Smooth muscle cell (in vitro differentiated cells): Measurements from ENCODE around the gene ERICH6B. TPM values are rescaled to one million over a fixed set of nuclear protein-coding genes. Genes with fewer than 3 reads are reported as not detected.

Experiments
- DNase-seq: peaks from one replicate; lab custom pipeline; 2025; ENCODE audit not compliant: unreplicated experiment; lab: John Stamatoyannopoulos, UW
- H2AFZ ChIP-seq: fragments of 200-600 bp; sonication (generic); 2 replicates; pipeline ENCODE4 v1.6.0; 2016; ENCODE audit warnings: antibody characterized with exemption, low read depth, mild to moderate bottlenecking
- H3F3A ChIP-seq: fragments of 200-600 bp; sonication (generic); 2 replicates; pipeline ENCODE4 v1.6.0; 2017; ENCODE audit warnings: antibody characterized with exemption, low read depth
- H3K27ac ChIP-seq: fragments of 200-600 bp; sonication (generic); 2 replicates; pipeline ENCODE4 v1.5.1; 2016; ENCODE audit warnings: low read depth, mild to moderate bottlenecking
- H3K27me3 ChIP-seq: fragments of 200-600 bp; sonication (generic); 2 replicates; pipeline ENCODE4 v1.6.1; 2016; ENCODE audit warnings: low read depth, mild to moderate bottlenecking
- H3K36me3 ChIP-seq: fragments of 200-600 bp; sonication (generic); 2 replicates; pipeline ENCODE4 v1.5.1; 2016; ENCODE audit warnings: low read depth
- H3K4me1 ChIP-seq: fragments of 200-600 bp; sonication (generic); 2 replicates; pipeline ENCODE4 v1.5.1; 2016; ENCODE audit warnings: low read depth
- H3K4me2 ChIP-seq: fragments of 200-600 bp; sonication (generic); 2 replicates; pipeline ENCODE4 v1.6.0; 2016; ENCODE audit warnings: mild to moderate bottlenecking
- H3K4me3 ChIP-seq: fragments of 200-600 bp; sonication (generic); 2 replicates; pipeline ENCODE4 v1.5.1; 2016; ENCODE audit warnings: mild to moderate bottlenecking
- H3K79me2 ChIP-seq: fragments of 200-600 bp; sonication (generic); 2 replicates; pipeline ENCODE4 v1.6.0; 2016; ENCODE audit warnings: low read depth, mild to moderate bottlenecking
- H3K9ac ChIP-seq: fragments of 200-600 bp; sonication (generic); 2 replicates; pipeline ENCODE4 v1.6.0; 2016; ENCODE audit warnings: low read depth
- H3K9me3 ChIP-seq: fragments of 200-600 bp; sonication (generic); replicated peaks from 2 replicates; pipeline ENCODE4 v1.5.1; 2016; ENCODE audit warnings: low read depth
- H4K20me1 ChIP-seq: fragments of 200-600 bp; sonication (generic); 2 replicates; pipeline ENCODE4 v1.6.0; 2016; ENCODE audit warnings: low read depth
- WGBS: methylation state at CpG from one replicate; pipeline ENCODE4 v1.1.7; 2016; ENCODE audit warnings: low lambda C conversion rate; 5-methylcytosine and 5-hydroxymethylcytosine counted together
- polyA plus RNA-seq: library from polyadenylated mRNA; unstranded; fragments of >200 nt; fragmentation: Nextera tagmentation; extraction: Ambion mirVana; gene quantifications from 2 replicates; pipeline ENCODE4 v1.2.1, GENCODE V29; 2016
- total RNA-seq: library from RNA; depleted of rRNA; stranded (reverse); fragments of >200 nt; gene quantifications from 2 replicates; pipeline ENCODE4 v1.2.3, GENCODE V29; 2014
- TF ChIP-seq, protein P1 (sequence below): fragments of 200-600 bp; sonication (generic); IDR thresholded peaks from 2 replicates; pipeline ENCODE4 v1.5.1; 2017; ENCODE audit warnings: borderline replicate concordance, mild to moderate bottlenecking, antibody characterized with exemption; ENCODE audit not compliant: insufficient read depth, poor library complexity, severe bottlenecking

ERICH6B gene
- total and polyA plus RNA-seq, 2 experiments from 2014 or later = 0.33 TPM; not detected in 1

DNA sequence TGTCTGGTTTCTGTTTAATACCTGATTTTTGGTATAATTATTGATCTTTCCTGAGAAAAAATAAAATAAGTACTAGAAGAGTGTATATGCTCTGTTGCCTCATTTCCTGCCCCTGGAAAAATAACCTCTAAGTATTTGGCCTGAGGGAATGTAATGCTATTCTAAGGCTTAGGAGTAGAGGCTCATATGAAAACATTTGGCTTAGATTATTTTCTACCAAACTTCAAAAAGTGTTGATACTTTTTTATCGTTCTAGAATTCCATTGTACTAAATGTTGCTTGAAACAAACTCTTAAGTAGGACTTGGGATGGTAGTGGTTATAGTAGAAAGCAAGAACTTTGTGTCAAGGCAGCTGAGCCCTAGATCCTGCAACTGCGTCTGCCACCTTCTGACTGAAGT lies 93.0 kb downstream of the ERICH6B start:
- Histone ChIP-seq H3K27ac (no peak overlapping the region), H3K4me2 (no peak overlapping the region), H3K9ac (no peak overlapping the region), H2AFZ (no peak overlapping the region), H3K27me3 (no peaks in the 10 kb centered on the region), H3F3A (no peaks in the 10 kb centered on the region), H3K79me2 (no peaks in the 10 kb centered on the region), H4K20me1 (peaks cover 66% of the 10 kb centered on the region), H3K4me1 (peaks cover 5% of the 10 kb centered on the region), H3K9me3 (no peaks in the 10 kb centered on the region), H3K4me3 (no peak overlapping the region), H3K36me3 (peaks cover 20% of the 10 kb centered on the region)
- TF ChIP-seq, protein P1, sequence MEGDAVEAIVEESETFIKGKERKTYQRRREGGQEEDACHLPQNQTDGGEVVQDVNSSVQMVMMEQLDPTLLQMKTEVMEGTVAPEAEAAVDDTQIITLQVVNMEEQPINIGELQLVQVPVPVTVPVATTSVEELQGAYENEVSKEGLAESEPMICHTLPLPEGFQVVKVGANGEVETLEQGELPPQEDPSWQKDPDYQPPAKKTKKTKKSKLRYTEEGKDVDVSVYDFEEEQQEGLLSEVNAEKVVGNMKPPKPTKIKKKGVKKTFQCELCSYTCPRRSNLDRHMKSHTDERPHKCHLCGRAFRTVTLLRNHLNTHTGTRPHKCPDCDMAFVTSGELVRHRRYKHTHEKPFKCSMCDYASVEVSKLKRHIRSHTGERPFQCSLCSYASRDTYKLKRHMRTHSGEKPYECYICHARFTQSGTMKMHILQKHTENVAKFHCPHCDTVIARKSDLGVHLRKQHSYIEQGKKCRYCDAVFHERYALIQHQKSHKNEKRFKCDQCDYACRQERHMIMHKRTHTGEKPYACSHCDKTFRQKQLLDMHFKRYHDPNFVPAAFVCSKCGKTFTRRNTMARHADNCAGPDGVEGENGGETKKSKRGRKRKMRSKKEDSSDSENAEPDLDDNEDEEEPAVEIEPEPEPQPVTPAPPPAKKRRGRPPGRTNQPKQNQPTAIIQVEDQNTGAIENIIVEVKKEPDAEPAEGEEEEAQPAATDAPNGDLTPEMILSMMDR = no peak
- no peak for DNase-seq
- 94% methylated on average over 2 of the region's 2 CpGs for WGBS

DNA sequence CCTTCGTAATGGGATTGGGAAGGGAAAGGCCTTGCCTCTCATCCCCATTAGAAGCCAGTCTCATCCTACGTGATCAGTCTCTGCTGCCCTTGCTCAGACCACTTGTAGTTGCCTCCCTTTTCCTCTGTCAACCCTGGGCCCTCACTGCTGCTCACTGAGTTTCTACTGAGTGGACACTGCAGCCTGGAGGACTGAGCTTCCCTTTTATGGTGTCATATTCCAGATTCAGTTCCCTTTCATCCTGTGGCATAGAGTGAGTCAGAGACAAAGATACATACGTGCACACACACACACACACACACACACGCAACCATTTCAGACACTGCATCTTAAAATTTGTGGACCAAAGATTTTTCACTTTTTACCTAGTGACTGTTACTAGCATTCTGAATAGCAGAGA lies 94.2 kb downstream of the ERICH6B start:
- no peak overlapping the region for H3K4me2 ChIP-seq
- peaks cover 58% of the 10 kb centered on the region for H4K20me1 ChIP-seq
- no peak overlapping the region for H3K9ac ChIP-seq
- H3K27me3 ChIP-seq = no peaks in the 10 kb centered on the region
- H3K79me2 ChIP-seq = no peaks in the 10 kb centered on the region
- TF ChIP-seq, protein P1 = no peak
- H2AFZ ChIP-seq = no peak overlapping the region
- peak overlapping the region; percentile 7 for H3K27ac ChIP-seq
- 73% methylated on average over 4 of the region's 4 CpGs for WGBS
- H3F3A ChIP-seq = no peaks in the 10 kb centered on the region
- peaks cover 22% of the 10 kb centered on the region for H3K36me3 ChIP-seq
- H3K9me3 ChIP-seq = no peaks in the 10 kb centered on the region
- no peaks in the 10 kb centered on the region for H3K4me1 ChIP-seq
- H3K4me3 ChIP-seq = no peak overlapping the region
- no peak for DNase-seq

DNA sequence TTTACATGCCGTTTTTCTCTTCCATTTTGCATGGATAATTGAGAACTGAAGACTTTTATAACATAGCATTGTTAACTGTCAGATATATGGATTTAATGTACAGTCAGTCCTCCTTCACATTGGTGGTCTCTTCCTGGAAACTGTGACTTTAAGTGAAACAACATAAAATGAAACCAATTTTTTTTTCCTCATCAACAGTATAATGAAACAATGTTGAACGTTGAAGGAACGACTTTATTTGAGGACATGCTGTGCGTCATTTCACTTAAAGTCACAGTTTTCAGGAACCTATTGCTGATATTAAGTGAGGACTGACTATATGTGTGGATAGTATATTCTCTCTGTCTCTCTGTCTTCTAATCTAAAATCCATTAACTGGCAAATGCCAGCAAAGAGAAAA lies 96.0 kb downstream of the ERICH6B start:
- Histone ChIP-seq H3K4me2 (no peak overlapping the region), H3K4me3 (no peak overlapping the region), H3F3A (no peaks in the 10 kb centered on the region), H3K4me1 (no peaks in the 10 kb centered on the region), H4K20me1 (peaks cover 58% of the 10 kb centered on the region), H3K9me3 (no peaks in the 10 kb centered on the region), H3K27me3 (no peaks in the 10 kb centered on the region), H3K27ac (no peak overlapping the region), H3K79me2 (no peaks in the 10 kb centered on the region), H3K9ac (no peak overlapping the region), H3K36me3 (peaks cover 28% of the 10 kb centered on the region), H2AFZ (no peak overlapping the region)
- no peak for DNase-seq
- 84% methylated on average over 4 of the region's 4 CpGs for WGBS
- TF ChIP-seq, protein P1 = no peak

DNA sequence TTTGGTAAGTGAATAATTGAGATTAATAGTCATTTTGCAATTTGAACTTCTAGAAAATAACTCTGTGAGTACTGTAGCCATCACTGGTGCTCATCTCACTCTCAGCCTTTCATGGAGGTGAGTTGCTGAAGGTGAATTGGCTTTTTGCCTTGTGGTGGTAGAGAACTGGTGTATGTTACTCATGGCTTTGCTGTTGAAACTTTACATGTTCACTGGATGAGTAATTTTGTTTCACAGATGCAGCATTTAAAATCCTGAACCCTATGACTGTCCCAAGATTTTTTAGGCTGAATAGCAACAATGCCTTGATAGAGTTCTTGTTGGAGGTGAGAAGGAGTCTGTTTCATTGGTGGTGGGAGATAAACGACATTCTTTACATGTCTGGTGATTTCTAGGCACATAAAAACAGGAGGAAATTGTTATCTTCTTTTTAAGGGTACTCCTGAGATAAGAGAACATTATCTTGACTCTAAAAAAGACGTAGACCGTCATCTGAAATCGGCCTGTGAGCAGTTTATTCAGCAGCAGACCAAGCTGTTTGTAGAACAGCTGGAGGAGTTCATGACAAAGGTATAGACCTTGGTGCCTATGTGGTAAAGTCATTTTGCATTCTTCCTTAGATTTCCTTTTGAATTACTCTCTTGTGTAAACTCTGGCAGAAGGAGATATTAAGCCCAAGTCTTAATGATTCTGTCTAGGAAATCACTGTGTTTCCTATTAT lies 96.9 kb downstream of the ERICH6B start:
- peaks cover 52% of the 10 kb centered on the region for H4K20me1 ChIP-seq
- no peak overlapping the region for H3K4me2 ChIP-seq
- H3K9me3 ChIP-seq = no peaks in the 10 kb centered on the region
- no peak overlapping the region for H3K9ac ChIP-seq
- peak overlapping the region; percentile 17 for H3K27ac ChIP-seq
- H3K79me2 ChIP-seq = no peaks in the 10 kb centered on the region
- H3K4me1 ChIP-seq = no peaks in the 10 kb centered on the region
- no peaks in the 10 kb centered on the region for H3F3A ChIP-seq
- H3K4me3 ChIP-seq = no peak overlapping the region
- DNase-seq = no peak
- WGBS = 43% methylated on average over 4 of the region's 4 CpGs
- H2AFZ ChIP-seq = no peak overlapping the region
- H3K36me3 ChIP-seq = peaks cover 23% of the 10 kb centered on the region
- no peaks in the 10 kb centered on the region for H3K27me3 ChIP-seq
- TF ChIP-seq, protein P1 = no peak
